ENCODE measurements around the gene LRRC4.

The LRRC4 gene, protein sequence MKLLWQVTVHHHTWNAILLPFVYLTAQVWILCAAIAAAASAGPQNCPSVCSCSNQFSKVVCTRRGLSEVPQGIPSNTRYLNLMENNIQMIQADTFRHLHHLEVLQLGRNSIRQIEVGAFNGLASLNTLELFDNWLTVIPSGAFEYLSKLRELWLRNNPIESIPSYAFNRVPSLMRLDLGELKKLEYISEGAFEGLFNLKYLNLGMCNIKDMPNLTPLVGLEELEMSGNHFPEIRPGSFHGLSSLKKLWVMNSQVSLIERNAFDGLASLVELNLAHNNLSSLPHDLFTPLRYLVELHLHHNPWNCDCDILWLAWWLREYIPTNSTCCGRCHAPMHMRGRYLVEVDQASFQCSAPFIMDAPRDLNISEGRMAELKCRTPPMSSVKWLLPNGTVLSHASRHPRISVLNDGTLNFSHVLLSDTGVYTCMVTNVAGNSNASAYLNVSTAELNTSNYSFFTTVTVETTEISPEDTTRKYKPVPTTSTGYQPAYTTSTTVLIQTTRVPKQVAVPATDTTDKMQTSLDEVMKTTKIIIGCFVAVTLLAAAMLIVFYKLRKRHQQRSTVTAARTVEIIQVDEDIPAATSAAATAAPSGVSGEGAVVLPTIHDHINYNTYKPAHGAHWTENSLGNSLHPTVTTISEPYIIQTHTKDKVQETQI

DNA sequence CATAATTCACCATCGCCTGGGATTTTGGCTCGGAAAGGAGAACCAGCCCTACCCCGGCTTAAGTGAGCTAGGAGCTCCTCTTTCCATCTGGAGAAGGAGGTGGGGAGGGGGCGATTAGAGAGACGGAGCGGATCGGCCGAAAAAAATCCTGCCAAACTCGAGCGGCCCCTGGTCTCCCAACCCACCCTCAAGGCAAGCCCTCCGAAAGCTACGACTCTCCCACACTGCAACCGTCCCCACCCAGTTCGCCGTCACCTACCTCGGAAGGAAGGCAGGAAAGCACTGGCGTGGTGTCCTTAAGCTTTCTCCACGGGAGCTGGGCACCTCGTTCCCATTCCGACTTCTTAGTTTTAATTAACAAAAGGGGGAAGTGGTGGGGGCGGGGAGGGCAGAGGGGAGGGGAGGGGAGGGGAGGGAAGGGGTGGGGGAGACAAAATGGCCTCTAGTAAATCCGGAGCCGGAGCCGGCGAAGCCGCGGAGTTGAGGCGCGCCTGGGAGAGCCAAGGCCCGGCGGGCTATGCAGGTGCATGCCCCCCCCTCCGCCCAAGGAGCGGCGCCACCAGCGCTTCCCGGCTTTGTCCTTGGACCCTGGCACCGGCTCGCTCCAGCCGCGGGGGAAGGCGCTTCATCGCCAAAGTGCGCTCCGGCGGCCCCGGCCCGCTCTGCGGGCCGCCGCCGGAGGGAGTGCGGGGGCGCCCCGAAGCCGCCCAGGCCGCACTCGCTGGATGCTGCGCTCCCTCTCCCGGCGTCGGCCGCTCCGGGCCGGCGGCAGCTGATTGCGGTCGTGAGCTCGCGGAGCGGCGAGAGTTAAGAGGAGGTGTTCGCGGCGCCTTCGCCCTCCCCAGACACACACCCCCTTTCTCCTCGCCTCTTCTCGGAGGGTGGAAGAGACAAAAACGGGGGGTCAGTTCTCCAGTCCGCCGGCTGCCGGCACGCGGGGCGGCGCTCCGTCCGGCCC lies at the start of gene LRRC4:
Gene LRRC4 (minus strand): TSS at position 784 of the 958 bp plus-strand sequence. CDS start 797 bp downstream, outside the sequence.
- FAIRE-seq = no peak

- FAIRE-seq = no peak
Observed at GRCh38 chr7:128080169-128080568, 48.9 kb upstream of the LRRC4 start.

DNA sequence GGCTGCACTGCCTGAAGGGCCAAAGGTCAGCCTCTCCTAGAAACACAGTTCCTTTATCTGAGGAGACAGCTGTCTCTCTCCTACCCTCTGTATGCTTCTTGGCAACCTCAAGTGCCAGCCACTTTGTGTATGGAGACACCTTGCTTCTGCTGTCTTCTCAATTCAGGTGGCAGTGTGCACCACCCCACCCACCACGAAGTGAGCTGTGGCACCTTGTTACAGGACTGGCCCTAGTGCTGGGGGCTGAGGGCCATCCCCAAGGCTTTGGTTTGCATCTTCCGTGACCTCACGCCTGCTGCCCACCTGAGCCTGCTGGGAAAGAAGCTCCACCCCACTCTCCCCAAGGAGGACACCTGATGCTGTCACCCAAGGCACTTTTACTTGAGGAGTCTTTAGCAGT lies 47.1 kb upstream of the LRRC4 start:
- FAIRE-seq = no peak

DNA sequence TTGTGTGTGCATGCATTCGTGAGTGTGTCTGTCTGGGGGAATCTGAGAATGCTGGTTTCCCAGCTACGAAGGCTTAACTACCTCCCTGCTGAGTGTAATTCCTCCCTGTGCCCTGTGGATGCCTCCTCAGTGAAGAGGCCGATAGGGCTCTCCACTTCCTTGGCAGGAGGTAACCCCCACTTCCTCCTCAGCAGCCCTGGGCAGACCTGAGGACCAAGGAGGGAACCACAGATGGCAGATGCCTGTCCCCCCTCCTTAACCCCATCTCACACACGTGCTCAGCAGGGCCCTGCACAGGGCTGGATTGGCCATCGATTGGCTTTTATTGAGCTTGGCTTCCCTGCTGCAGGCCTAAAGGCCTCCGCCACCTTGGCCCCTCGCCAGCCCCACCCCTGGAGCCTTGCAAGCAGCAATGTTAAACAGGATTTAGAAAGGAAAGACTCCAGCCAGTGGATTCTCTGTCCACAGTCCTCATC lies 45.6 kb upstream of the LRRC4 start:
- FAIRE-seq = no peak

GRCh38 chr7:128076196-128076795 lies 45.1 kb upstream of the LRRC4 start:
- no peak for FAIRE-seq

- no peak for FAIRE-seq
Observed at GRCh38 chr7:128075242-128076095, 44.2 kb upstream of the LRRC4 start.

- no peak for FAIRE-seq
Observed at GRCh38 chr7:128074736-128075135, 43.5 kb upstream of the LRRC4 start.

GRCh38 chr7:128074336-128074735 lies 43.1 kb upstream of the LRRC4 start:
- no peak for FAIRE-seq

DNA sequence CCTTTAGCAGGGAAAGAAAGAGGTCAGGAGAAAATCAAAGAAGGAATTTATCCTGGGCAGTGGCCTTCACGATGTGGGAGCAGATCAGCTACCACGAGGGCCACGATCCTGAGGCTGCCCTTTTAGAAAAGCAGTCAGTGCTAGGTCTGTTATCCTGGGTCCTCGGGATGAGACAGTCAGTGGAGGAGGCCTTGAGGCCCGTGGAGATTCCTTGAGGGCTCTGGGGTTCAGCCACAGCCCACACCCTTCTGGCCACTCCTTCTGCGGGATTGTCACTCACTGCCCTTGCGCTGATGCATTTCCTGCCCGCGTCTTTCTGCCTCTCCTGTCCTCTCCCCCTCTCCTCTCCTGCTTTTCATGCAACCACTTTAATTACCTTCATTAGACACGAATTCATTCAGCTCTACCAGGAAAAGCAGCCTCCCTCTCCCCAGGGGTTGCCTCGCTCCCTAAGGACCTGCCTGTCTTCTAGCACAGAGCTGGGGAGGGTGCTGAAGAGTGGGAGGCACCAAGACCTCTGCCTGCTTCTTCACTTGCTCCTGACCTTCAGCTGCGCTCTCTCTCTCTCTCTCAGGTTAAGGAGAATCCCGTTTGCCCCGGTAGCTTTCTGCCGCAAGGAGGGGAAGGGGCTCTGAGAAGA lies 42.6 kb upstream of the LRRC4 start:
- no peak for FAIRE-seq

DNA sequence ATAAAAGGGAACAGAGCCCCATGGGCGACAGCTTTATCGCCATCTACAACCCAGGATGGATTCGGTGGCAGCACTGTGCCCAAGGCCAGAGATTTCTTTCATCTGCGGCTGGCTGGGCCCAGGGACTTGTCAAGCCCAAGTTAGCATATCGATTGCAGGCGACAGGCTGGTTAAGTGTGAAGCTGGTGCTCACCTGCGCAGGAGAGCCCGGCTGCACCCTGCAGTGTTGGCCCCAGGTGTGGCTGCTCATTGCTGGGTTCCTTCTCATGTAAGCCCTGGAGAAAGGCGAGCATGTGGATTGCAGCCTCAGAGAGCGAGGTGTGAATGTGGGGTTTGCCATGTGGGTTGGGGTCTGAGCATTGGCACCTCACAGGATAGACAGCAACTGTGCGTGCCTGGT lies 40.6 kb upstream of the LRRC4 start:
- no peak for FAIRE-seq

DNA sequence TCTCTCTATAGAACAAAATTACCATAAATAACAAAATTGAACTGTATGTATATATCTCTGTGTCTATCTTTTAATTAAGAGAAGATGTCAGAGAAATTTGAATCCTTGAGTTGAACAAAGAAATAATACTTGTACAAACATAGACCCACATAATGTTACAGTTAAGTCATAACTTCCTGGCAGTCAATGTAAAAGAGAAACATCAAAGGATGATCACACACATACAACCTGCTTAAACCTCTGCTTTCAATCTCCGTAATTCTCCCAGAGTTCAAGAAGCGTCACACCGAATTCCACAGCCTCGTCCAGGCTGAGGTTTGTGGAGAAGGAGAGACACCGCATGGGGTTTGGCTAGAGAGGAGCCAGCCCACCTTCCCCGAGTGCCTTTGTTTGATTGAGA lies 40.1 kb upstream of the LRRC4 start:
- FAIRE-seq = no peak

DNA sequence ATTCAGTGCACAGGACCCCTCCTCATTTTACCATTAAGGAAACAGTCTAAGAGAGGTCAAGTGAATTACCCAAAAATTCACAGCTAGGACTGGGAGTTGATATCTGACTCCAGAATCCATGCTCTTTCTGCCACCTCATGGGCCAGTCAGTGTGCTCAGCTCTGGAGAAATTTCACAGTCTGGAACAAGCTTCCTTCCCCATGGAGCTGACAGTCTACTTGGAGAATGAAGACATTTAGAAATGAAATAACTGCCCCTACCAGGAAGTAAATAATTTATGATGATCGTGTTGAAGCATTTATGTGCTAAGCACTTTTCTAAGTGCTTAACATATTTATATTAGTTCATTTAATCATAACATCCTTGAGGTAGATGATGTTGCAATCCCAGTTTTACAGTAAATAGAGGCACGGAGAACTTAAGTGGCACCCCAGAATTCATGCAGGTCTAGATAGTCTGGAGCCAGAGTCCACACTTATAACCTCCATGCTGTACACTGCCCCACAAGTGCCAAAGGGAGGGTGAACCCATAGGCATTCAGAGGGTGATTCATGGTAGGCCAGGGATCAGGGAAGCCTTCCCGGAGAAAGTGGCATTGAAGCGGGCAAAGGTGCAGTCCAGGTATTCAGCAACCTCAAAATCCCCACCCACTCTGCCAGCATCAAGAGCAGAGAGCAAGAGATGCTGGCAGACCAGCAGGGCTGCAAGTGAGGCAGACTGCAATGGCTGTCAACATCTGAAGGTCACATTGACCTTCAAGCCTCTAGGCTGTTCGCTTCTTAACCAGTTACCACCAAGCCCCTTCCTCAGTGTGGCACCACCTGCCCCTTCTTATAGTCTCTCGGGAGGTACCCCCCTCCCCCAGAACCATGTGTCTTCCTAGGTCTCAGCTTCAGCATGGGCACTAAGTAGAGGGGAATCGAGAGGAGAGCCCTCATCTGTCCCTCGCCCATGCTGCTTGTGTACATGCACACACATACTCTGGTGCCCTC lies 38.4 kb upstream of the LRRC4 start:
- FAIRE-seq = no peak

GRCh38 chr7:128068785-128069184 lies 37.5 kb upstream of the LRRC4 start:
- FAIRE-seq = no peak

GRCh38 chr7:128067983-128068382 lies 36.7 kb upstream of the LRRC4 start:
- no peak for FAIRE-seq

- FAIRE-seq = no peak
Observed at GRCh38 chr7:128066858-128067257, 35.6 kb upstream of the LRRC4 start.

DNA sequence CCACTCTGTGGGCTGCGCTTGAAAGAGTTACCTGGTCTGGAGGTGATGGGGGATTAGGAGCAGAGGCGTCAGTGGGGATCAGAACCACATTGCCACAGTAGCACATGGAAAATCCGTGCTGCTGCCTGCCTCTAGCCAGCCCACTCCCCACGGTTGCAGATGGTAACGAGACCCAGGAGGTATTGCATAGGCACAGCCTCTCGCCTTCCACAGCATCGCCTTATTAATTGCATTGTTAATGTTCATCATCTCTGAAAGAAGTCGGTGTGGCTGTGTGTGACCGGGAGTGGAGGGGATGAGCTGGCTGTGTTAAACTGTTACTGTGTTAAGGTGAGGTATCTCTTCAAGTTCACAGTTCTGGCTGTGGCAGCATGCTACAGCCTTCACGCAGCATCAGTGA lies 35.2 kb upstream of the LRRC4 start:
- FAIRE-seq = no peak

GRCh38 chr7:128065872-128066271 lies 34.6 kb upstream of the LRRC4 start:
- FAIRE-seq = no peak

GRCh38 chr7:128063088-128063487 lies 31.9 kb upstream of the LRRC4 start:
- no peak for FAIRE-seq

GRCh38 chr7:128060018-128060417 lies 28.8 kb upstream of the LRRC4 start:
- no peak for FAIRE-seq

Data from islet of Langerhans (tissue), 1 donor.